SJCRH30 (cell line): ENCODE measurements around the gene HTRA3. TPM values are rescaled to one million over a fixed set of nuclear protein-coding genes. Genes with fewer than 3 reads are reported as not detected.

Experiments used
- DNase-seq, 2 experiments: peaks; one replicate each; pipeline ENCODE4 v3.0.0-alpha.2; 2015 to 2020
- H3K27ac ChIP-seq: fragments of 250-450 bp; sonication (Bioruptor Pico); 2 replicates; pipeline ENCODE4 v1.5.1; 2020; ENCODE audit warnings: mild to moderate bottlenecking, moderate library complexity
- H3K27me3 ChIP-seq: fragments of 250-450 bp; sonication (Bioruptor Pico); 2 replicates; pipeline ENCODE4 v1.5.1; 2020; ENCODE audit warnings: mild to moderate bottlenecking, moderate library complexity
- H3K36me3 ChIP-seq: fragments of 250-450 bp; sonication (Bioruptor Pico); 2 replicates; pipeline ENCODE4 v1.5.1; 2020; ENCODE audit warnings: mild to moderate bottlenecking, moderate library complexity
- H3K4me1 ChIP-seq: fragments of 250-450 bp; sonication (Bioruptor Pico); 2 replicates; pipeline ENCODE4 v1.5.1; 2020; ENCODE audit warnings: mild to moderate bottlenecking, moderate library complexity
- H3K4me3 ChIP-seq: fragments of 250-450 bp; sonication (Bioruptor Pico); 2 replicates; pipeline ENCODE4 v1.5.1; 2020; ENCODE audit warnings: mild to moderate bottlenecking, moderate library complexity
- H3K9me3 ChIP-seq: fragments of 250-450 bp; sonication (Bioruptor Pico); replicated peaks from 2 replicates; pipeline ENCODE4 v1.5.1; 2020; ENCODE audit warnings: mild to moderate bottlenecking, moderate library complexity
- total RNA-seq: library from RNA; depleted of rRNA; stranded (reverse); fragments of >200 nt; shearing (Covaris generic); gene quantifications from 2 replicates; pipeline ENCODE4 v1.2.3, GENCODE V29; 2014

The HTRA3 gene
- total RNA-seq, 1 experiment from 2014 or later = 0.08 TPM

DNA sequence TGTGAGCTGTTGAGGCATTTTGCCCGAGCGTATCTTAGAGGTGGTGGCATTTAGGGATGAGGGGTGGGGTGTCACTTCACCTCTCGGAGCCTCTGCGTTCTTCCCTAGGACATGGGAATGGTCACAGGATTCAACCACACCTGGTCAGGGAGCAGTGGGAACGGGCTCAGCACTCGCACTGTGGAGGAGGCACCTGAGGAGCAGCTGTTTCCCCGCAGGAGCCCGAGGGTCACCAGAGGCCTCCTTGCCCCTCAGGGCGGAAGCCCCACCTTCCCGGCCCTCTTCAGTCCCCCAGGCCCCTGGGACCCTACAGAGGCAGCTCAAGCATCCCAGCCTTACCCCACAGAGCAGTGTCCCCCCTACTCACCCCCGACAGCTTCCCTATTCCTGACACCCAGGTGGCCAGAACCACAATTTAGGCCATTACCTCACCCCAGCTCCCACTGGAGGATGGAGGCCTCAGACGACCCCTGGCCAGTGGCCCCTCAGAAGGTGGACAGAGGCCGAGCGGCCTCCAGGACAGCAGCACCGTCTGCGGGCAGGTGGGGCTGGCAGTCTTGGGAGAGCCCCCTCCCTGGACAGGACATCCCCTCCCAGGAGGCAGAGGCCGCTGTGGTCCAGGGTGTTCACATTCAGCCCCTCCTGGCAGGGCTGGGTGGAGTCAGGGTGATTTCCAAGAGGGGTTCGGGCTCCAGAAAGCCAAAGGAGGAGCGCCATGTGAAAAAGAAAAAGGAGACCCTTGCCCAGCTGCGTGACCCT lies 4.2 kb upstream of the HTRA3 start:
- Histone ChIP-seq H3K4me1 (peaks cover 21% of the 10 kb centered on the region), H3K9me3 (no peaks in the 10 kb centered on the region), H3K27me3 (no peaks in the 10 kb centered on the region), H3K36me3 (no peaks in the 10 kb centered on the region), H3K4me3 (no peak overlapping the region), H3K27ac (no peak overlapping the region)
- DNase-seq = no peak

GRCh38 chr4:8266088-8266487 lies 3.5 kb upstream of the HTRA3 start:
- Histone ChIP-seq H3K27ac (no peak overlapping the region), H3K4me1 (peaks cover 13% of the 10 kb centered on the region), H3K27me3 (no peaks in the 10 kb centered on the region), H3K9me3 (no peaks in the 10 kb centered on the region), H3K4me3 (no peak overlapping the region), H3K36me3 (no peaks in the 10 kb centered on the region)
- DNase-seq = no peak

DNA sequence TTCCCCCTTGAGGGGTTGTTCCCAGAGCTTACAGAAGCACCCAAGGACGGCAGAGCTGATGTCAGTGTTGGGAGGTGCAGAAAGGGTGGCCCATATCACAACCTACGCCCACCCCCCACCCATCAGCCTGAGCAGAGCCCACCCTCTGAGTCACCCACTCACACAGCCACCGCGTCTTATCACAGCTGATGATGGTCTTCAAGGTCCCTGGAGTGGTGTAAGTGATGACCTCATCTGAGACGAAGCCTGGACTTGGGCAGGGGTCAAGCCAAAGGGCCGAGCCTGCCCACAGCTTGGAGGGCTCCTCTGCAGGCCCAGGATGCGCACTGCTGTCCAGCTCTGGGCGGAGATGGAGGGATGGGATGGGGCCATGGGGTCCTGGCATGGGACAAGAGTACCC lies 3.0 kb upstream of the HTRA3 start:
- Histone ChIP-seq H3K27ac (no peak overlapping the region), H3K27me3 (no peaks in the 10 kb centered on the region), H3K4me1 (peaks cover 9% of the 10 kb centered on the region), H3K9me3 (no peaks in the 10 kb centered on the region), H3K4me3 (no peak overlapping the region), H3K36me3 (no peaks in the 10 kb centered on the region)
- DNase-seq = no peak

DNA sequence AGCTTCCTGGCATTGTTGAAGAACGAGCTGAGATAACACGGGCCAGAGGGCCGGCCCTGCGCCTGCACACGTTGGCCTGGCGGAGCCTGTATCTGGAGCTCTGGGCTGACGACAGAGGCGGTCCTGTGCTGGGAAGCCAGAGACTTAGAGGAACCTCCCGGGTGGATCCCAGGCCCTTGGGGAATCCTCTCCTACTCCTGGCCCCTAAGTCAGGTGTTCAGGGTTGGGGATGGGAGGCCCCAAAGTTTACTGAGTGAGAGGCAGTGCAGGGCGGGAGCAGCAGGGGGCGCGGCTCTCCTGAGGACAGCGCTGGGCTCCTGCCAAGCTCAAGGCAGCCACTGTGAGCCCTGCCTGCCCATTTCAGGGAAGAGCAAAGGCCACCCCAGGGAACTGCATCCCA lies 2.5 kb upstream of the HTRA3 start:
- Histone ChIP-seq H3K9me3 (no peaks in the 10 kb centered on the region), H3K4me1 (peaks cover 5% of the 10 kb centered on the region; the same call in 1 of the 2 replicates), H3K4me3 (no peak overlapping the region), H3K27ac (no peak overlapping the region), H3K27me3 (no peaks in the 10 kb centered on the region), H3K36me3 (no peaks in the 10 kb centered on the region)
- DNase-seq = peak; percentile 79 to 86

GRCh38 chr4:8268211-8268610 lies 1.3 kb upstream of the HTRA3 start:
- Histone ChIP-seq H3K27me3 (no peaks in the 10 kb centered on the region), H3K36me3 (no peaks in the 10 kb centered on the region), H3K4me3 (no peak overlapping the region), H3K27ac (no peak overlapping the region), H3K9me3 (no peaks in the 10 kb centered on the region), H3K4me1 (peaks cover 2% of the 10 kb centered on the region; the same call in 1 of the 2 replicates)
- DNase-seq = no peak

GRCh38 chr4:8268901-8269534 lies 536 bp upstream of the HTRA3 start:
- H3K27ac ChIP-seq = no peak overlapping the region
- no peaks in the 10 kb centered on the region for H3K9me3 ChIP-seq
- no peaks in the 10 kb centered on the region for H3K36me3 ChIP-seq
- no peaks in the 10 kb centered on the region for H3K27me3 ChIP-seq
- H3K4me1 ChIP-seq = peaks cover 2% of the 10 kb centered on the region; the same call in 1 of the 2 replicates
- H3K4me3 ChIP-seq = no peak overlapping the region
- DNase-seq = no peak

DNA sequence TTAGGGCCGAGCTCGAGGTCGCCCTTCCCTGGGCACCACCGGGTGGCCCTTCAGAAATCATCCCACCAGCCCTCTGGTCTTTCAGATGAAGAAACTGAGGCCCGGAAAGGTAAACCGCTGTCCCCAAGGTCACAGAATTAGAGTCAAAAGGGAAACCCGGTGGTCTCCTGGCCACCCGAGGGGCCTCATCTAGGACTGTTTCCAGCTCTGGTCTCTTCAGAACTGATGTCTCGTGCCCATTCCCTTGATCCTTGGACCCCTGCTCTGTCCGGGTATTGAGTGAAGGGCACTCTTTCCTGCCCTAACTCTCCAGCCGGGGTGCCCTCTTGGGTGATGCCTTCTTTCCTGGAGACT lies 841 bp downstream of the HTRA3 start:
- H3K4me1 ChIP-seq = peaks cover 6% of the 10 kb centered on the region; the same call in 1 of the 2 replicates

GRCh38 chr4:8270912-8271815 lies 1.6 kb downstream of the HTRA3 start:
- H3K27ac ChIP-seq = no peak overlapping the region
- H3K27me3 ChIP-seq = no peaks in the 10 kb centered on the region
- peaks cover 7% of the 10 kb centered on the region; the same call in 1 of the 2 replicates for H3K4me1 ChIP-seq
- no peak overlapping the region for H3K4me3 ChIP-seq
- no peaks in the 10 kb centered on the region for H3K9me3 ChIP-seq
- DNase-seq = no peak
- no peaks in the 10 kb centered on the region for H3K36me3 ChIP-seq

More for the DNA sequence above, 841 bp downstream of the HTRA3 start:
- Histone ChIP-seq H3K4me3 (no peak overlapping the region), H3K27ac (no peak overlapping the region), H3K27me3 (no peaks in the 10 kb centered on the region), H3K36me3 (no peaks in the 10 kb centered on the region), H3K9me3 (no peaks in the 10 kb centered on the region)
- no peak for DNase-seq

GRCh38 chr4:8271821-8272220 lies 2.3 kb downstream of the HTRA3 start:
- H3K4me3 ChIP-seq = no peak overlapping the region

DNA sequence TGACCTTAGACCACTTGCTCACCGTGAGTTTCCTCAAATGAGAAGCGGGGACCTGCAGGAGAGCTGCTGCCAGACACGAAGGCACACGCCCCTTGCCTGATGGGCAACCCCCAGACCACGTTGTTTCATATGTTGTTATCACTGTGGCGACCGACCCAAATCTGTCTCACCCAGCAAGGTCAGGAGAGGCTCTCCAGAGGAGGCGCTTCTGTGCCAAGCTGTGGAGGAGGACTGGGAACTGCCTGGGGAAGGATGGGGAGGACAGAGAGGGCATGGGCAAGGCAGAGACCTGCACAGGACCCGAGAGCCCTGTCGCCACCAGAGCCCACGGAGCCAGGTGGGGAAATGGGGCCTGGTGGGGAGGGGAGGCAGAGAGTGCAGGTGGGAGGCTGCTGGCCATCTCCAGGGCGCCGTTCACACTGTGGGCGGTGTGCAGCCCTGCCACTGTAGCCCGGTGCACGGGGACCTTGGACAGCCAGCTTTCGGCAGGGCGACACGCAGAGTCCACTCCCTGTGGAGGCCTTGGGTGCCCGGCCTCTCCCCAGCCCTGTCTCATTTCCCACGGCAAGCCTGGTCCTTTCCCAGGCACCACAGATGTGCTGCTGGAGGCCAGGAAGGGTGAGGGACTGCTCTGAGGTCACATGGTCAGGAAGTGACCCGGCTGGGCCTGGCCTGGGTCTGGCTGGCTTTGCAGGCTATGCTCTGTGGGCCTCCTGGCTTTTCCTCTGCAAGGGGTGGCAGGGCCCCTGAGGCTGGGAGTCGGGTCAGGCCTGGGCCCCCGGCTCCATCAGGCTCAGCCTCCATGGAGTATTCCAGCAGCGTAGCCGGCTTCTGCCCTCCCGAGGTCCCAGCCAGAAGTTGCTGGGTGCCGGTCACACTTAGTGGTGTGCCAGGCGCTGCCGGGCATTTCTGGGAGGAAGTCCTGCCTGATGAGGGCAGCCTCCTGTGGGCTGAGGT lies 3.2 kb downstream of the HTRA3 start:
- no peak overlapping the region for H3K27ac ChIP-seq
- no peak overlapping the region for H3K4me3 ChIP-seq
- H3K27me3 ChIP-seq = no peaks in the 10 kb centered on the region
- no peaks in the 10 kb centered on the region for H3K9me3 ChIP-seq
- no peaks in the 10 kb centered on the region for H3K36me3 ChIP-seq
- DNase-seq = no peak
- H3K4me1 ChIP-seq = peaks cover 10% of the 10 kb centered on the region; the same call in 1 of the 2 replicates

More at GRCh38 chr4:8271821-8272220, 2.3 kb downstream of the HTRA3 start:
- H3K27ac ChIP-seq = no peak overlapping the region
- H3K27me3 ChIP-seq = no peaks in the 10 kb centered on the region
- H3K36me3 ChIP-seq = no peaks in the 10 kb centered on the region
- DNase-seq = no peak
- H3K9me3 ChIP-seq = no peaks in the 10 kb centered on the region
- H3K4me1 ChIP-seq = peaks cover 11% of the 10 kb centered on the region; the same call in 1 of the 2 replicates

- H3K4me1 ChIP-seq = peaks cover 12% of the 10 kb centered on the region; the same call in 1 of the 2 replicates
- no peak overlapping the region for H3K27ac ChIP-seq
- DNase-seq = no peak
- no peaks in the 10 kb centered on the region for H3K27me3 ChIP-seq
- no peak overlapping the region for H3K4me3 ChIP-seq
- no peaks in the 10 kb centered on the region for H3K36me3 ChIP-seq
- no peaks in the 10 kb centered on the region for H3K9me3 ChIP-seq
Observed at GRCh38 chr4:8273450-8273849, 3.9 kb downstream of the HTRA3 start.

GRCh38 chr4:8274066-8274652 lies 4.6 kb downstream of the HTRA3 start:
- no peak overlapping the region for H3K27ac ChIP-seq
- H3K36me3 ChIP-seq = no peaks in the 10 kb centered on the region
- no peaks in the 10 kb centered on the region for H3K27me3 ChIP-seq
- H3K4me1 ChIP-seq = peaks cover 15% of the 10 kb centered on the region; the same call in 1 of the 2 replicates
- H3K4me3 ChIP-seq = no peak overlapping the region
- no peaks in the 10 kb centered on the region for H3K9me3 ChIP-seq
- no peak for DNase-seq

DNA sequence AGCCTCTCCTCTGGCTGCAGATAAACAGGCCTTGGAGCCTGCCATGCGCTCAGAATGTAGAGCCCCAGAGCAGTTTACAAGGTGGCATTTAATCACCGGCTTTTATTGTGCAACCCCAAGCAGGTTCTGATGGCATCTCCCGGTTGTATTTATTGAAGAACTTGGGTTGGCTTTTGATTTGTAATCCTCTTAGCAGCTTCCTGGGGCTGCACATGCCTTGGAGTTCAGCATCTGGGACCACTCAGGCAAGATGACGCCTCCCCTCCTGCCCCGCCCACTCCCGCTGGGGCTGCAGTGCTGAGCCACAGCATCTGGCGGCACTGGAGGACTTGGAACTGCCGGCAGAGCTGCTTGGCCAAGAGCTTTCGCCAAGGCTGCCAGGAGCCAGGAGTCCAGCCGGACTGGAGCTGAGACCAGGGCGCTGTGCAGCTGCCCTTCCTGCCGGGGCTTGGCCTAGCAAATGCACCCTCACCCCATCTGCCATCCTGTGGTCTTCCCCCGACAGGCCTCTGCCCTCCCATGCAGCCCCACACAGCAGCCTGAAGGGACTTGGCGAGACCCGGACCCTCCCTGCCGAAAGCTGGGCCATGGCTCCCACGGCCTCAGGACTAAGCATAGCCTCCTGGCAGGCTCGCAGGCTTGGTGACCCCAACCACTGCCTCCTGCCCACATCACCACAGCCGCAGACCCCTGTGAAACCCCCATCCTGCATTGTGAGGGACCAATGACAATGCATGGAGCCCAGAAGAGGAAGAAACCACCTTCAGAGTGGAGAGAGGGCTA lies 5.4 kb downstream of the HTRA3 start:
- no peak overlapping the region for H3K27ac ChIP-seq
- no peaks in the 10 kb centered on the region for H3K9me3 ChIP-seq
- H3K4me1 ChIP-seq = peaks cover 15% of the 10 kb centered on the region; the same call in 1 of the 2 replicates
- no peak overlapping the region for H3K4me3 ChIP-seq
- H3K27me3 ChIP-seq = no peaks in the 10 kb centered on the region
- peak; percentile 86 to 87 for DNase-seq
- no peaks in the 10 kb centered on the region for H3K36me3 ChIP-seq
